ENCODE results near the gene MTG1. TPM values are rescaled to one million over a fixed set of nuclear protein-coding genes. Genes with fewer than 3 reads are reported as not detected.

Gene MTG1
- total RNA-seq, 1 experiment from 2014 or later: 39.4 TPM

Other genes with a start within 250 kb of the MTG1 start
- gene KNDC1, start 233.9 kb upstream of the MTG1 start, total RNA-seq (2014; rRNA removed; shearing (Covaris generic); ENCODE audit: low replicate concordance): 0.92 and 1.5 TPM in 2 replicates
- gene UTF1, start 163.9 kb upstream of the MTG1 start, total RNA-seq (2014; rRNA removed; shearing (Covaris generic); ENCODE audit: low replicate concordance): not detected in 2 replicates
- not detected in 2 replicates for gene VENTX, start 156.3 kb upstream of the MTG1 start, total RNA-seq (2014; rRNA removed; shearing (Covaris generic); ENCODE audit: low replicate concordance)
- gene ADAM8, start 117.3 kb upstream of the MTG1 start, total RNA-seq (2014; rRNA removed; shearing (Covaris generic); ENCODE audit: low replicate concordance): 0.52 and 1.5 TPM in 2 replicates
- gene TUBGCP2, start 85.3 kb upstream of the MTG1 start, total RNA-seq (2014; rRNA removed; shearing (Covaris generic); ENCODE audit: low replicate concordance): 58.6 and 80.8 TPM in 2 replicates
- 42.0 and 75.7 TPM in 2 replicates for gene ZNF511, start 85.2 kb upstream of the MTG1 start, total RNA-seq (2014; rRNA removed; shearing (Covaris generic); ENCODE audit: low replicate concordance)
- not detected in 2 replicates for gene CALY, start 57.3 kb upstream of the MTG1 start, total RNA-seq (2014; rRNA removed; shearing (Covaris generic); ENCODE audit: low replicate concordance)
- gene PRAP1, start 46.8 kb upstream of the MTG1 start, total RNA-seq (2014; rRNA removed; shearing (Covaris generic); ENCODE audit: low replicate concordance): not detected in 2 replicates
- 10.8 and 50.8 TPM in 2 replicates for gene FUOM, start 36.1 kb upstream of the MTG1 start, total RNA-seq (2014; rRNA removed; shearing (Covaris generic); ENCODE audit: low replicate concordance)
- gene ECHS1, start 20.8 kb upstream of the MTG1 start, total RNA-seq (2014; rRNA removed; shearing (Covaris generic); ENCODE audit: low replicate concordance): 73.8 and 120 TPM in 2 replicates
- 0.54 and 0.66 TPM in 2 replicates for gene PAOX, start 14.9 kb upstream of the MTG1 start, total RNA-seq (2014; rRNA removed; shearing (Covaris generic); ENCODE audit: low replicate concordance)
- gene SPRN, start 30.5 kb downstream of the MTG1 start, total RNA-seq (2014; rRNA removed; shearing (Covaris generic); ENCODE audit: low replicate concordance): not detected in 2 replicates
- 0.35 and 1.5 TPM in 2 replicates for gene SCART1, start 59.8 kb downstream of the MTG1 start, total RNA-seq (2014; rRNA removed; shearing (Covaris generic); ENCODE audit: low replicate concordance)
- gene CYP2E1, start 133.2 kb downstream of the MTG1 start, total RNA-seq (2014; rRNA removed; shearing (Covaris generic); ENCODE audit: low replicate concordance): 0.99 TPM in 1 of 2 replicates, not detected in the other
- gene SYCE1, start 171.4 kb downstream of the MTG1 start, total RNA-seq (2014; rRNA removed; shearing (Covaris generic); ENCODE audit: low replicate concordance): not detected in 2 replicates
- gene FRG2B, start 232.6 kb downstream of the MTG1 start, total RNA-seq (2014; rRNA removed; shearing (Covaris generic); ENCODE audit: low replicate concordance): not detected in 2 replicates

Data from MG63 (cell line).